Measurements from ENCODE around the gene NCOA1.
"Not testable (repeated sequence)": the region's sequence is repeated elsewhere in the genome, so short reads cannot be mapped to it uniquely, and the experiment has no call there.

The NCOA1 gene

GRCh38 chr2:24490690-24491541 is at the start of gene NCOA1:
TSS of gene NCOA1 (plus strand) at chr2:24491254. CDS start at chr2:24658678, 167,424 bp downstream.
- peak; percentile 89 for DNase-seq (ENCODE audit: low read depth)

GRCh38 chr2:24448797-24449196 is 42.3 kb upstream of the NCOA1 start:
- no peak for DNase-seq (ENCODE audit: low read depth)

- no peak for DNase-seq (ENCODE audit: low read depth)
Measured at GRCh38 chr2:24449344-24449743, 41.7 kb upstream of the NCOA1 start.

GRCh38 chr2:24451805-24452501 is 39.1 kb upstream of the NCOA1 start:
- no peak for DNase-seq (ENCODE audit: low read depth)

- DNase-seq (ENCODE audit: low read depth), result no peak
Measured at GRCh38 chr2:24452502-24452885, 38.6 kb upstream of the NCOA1 start.

- peak; percentile 43 for DNase-seq (ENCODE audit: low read depth)
Measured at GRCh38 chr2:24453379-24454073, 37.5 kb upstream of the NCOA1 start.

GRCh38 chr2:24454294-24454693 is 36.8 kb upstream of the NCOA1 start:
- peak; percentile 47 for DNase-seq (ENCODE audit: low read depth)

- peak; percentile 86 for DNase-seq (ENCODE audit: low read depth)
Measured at GRCh38 chr2:24456599-24457556, 34.2 kb upstream of the NCOA1 start.

GRCh38 chr2:24457696-24458386 is 33.2 kb upstream of the NCOA1 start:
- no peak for DNase-seq (ENCODE audit: low read depth)

GRCh38 chr2:24459224-24460161 is 31.6 kb upstream of the NCOA1 start:
- DNase-seq (ENCODE audit: low read depth), result no peak

GRCh38 chr2:24461685-24462084 is 29.4 kb upstream of the NCOA1 start:
- DNase-seq (ENCODE audit: low read depth), result no peak

- DNase-seq (ENCODE audit: low read depth), result no peak
Measured at GRCh38 chr2:24463271-24463670, 27.8 kb upstream of the NCOA1 start.

GRCh38 chr2:24466871-24467870 is 23.9 kb upstream of the NCOA1 start:
- DNase-seq (ENCODE audit: low read depth), result no peak

- DNase-seq (ENCODE audit: low read depth), result not testable (repeated sequence)
Measured at GRCh38 chr2:24468453-24468852, 22.6 kb upstream of the NCOA1 start.

GRCh38 chr2:24469148-24469650 is 21.9 kb upstream of the NCOA1 start:
- no peak for DNase-seq (ENCODE audit: low read depth)

- no peak for DNase-seq (ENCODE audit: low read depth)
Measured at GRCh38 chr2:24471662-24472061, 19.4 kb upstream of the NCOA1 start.

GRCh38 chr2:24472416-24472815 is 18.6 kb upstream of the NCOA1 start:
- DNase-seq (ENCODE audit: low read depth), result no peak

GRCh38 chr2:24473626-24474025 is 17.4 kb upstream of the NCOA1 start:
- DNase-seq (ENCODE audit: low read depth), result no peak
